Right lung (tissue), 5 donors: Measurements from ENCODE around the gene PCED1B. TPM values are rescaled to one million over a fixed set of nuclear protein-coding genes. Genes with fewer than 3 reads are reported as not detected.
"Not testable (repeated sequence)": the region's sequence is repeated elsewhere in the genome, so short reads cannot be mapped to it uniquely, and the experiment has no call there.

Source experiments
- DNase-seq, 2 donors: peaks; one replicate each; pipeline ENCODE4 v3.0.0-alpha.2; 2013
- polyA plus RNA-seq, 5 donors: library from polyadenylated mRNA; unstranded; fragments of 120-200 nt; gene quantifications; one replicate each; pipeline versions ENCODE4 v1.2.1 to v1.2.3, GENCODE V29; 2013; ENCODE audit warnings: inconsistent platforms in 1 of 5, low replicate concordance in 1 of 5; ENCODE audit not compliant: insufficient read length in 5 of 5, insufficient read depth in 1 of 5

The PCED1B gene
- polyA plus RNA-seq, 5 donors, result 0.59 to 1.9 (median 1.3) TPM

DNA sequence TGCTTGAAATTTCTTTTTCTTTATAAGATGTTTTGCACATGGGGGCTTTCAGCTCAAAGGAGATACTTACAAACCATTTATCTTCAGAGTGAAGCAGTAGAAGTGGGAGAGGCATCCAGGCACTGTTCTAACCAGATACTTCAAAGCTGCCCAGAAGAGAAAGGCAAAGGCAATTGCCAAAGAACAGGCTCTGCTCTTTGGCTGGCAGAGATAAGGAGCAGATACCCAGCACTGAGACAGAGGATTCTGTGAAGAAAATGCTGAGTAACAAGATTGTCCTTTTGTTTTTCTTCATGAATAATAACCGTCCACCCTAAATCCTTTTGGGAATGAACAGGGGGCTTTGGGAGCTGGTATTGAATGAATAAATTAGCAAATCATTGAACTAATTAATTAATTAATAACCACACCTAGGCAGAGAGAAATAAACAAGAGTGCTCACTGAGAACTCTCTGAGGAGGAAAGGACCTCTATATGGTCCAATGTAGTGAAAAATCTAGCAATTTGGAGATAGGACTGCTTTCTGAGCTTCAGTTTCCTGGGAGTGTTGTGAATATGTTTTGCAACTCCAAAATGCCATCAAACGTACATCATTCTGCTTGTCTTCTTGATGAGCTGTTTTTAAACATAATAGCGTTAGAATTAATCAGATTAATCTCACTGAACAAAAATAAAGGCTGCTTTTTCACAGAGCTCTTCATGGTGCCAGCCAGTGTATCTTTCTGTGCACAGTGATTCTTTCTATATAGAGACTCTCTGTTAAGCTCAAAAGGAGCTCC lies 193.2 kb downstream of the PCED1B start:
- DNase-seq, result no peak

DNA sequence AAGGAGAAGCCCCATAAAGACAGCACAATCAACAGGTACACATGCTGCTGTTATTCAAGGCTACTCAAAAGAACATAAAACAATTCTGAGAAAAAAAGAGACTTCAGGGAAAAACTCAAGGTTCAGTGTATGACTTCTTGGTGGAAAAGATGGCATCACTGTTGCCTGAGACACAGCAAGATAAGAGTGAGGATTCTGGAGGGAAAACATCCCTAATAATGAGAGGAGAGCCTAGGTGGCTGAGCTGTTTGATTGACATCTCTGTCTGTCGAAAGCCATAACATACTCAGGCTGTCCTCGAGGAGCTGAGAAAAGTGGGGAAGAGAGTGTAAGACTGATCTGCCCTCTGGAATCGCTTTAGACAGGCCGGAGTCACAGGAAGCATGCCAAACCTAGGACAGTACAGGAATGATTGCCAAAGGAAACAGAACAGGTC lies 193.8 kb downstream of the PCED1B start:
- no peak for DNase-seq

DNA sequence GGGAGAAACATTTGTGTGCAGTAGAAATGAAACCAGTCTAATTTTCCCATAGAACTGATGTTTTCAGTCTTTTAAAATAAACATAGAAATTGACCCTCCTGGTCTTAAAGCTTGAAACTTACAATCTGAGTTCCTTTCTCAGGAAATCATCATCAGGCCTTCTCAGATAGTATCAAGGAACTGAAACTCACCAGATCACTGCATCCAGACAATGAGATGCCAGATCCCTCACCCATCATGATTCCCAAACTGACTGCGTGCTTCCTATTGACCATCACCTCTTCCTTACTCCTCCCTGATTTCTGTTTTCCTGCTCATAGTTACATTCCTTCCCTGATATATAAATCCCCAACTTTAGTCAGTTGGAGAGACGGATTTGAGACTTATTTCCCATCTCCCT lies 195.3 kb downstream of the PCED1B start:
- DNase-seq, result no peak

DNA sequence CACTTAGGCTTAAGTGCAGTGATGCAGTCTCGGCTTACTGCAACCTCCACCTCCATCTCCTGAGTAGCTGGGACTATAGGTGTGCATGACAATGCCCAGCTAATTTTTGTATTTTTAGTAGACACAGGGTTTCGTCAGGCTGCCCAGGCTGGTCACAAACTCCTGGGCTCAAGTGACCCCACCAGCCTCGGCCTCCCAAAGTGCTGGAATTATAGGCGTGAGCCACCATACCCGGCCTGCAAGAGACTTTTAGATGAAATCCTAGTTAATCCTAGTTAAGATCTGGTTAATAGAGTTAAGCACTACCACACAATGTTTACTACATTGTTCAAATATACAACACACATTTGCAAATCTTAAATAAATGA lies 196.8 kb downstream of the PCED1B start:
- no peak for DNase-seq

DNA sequence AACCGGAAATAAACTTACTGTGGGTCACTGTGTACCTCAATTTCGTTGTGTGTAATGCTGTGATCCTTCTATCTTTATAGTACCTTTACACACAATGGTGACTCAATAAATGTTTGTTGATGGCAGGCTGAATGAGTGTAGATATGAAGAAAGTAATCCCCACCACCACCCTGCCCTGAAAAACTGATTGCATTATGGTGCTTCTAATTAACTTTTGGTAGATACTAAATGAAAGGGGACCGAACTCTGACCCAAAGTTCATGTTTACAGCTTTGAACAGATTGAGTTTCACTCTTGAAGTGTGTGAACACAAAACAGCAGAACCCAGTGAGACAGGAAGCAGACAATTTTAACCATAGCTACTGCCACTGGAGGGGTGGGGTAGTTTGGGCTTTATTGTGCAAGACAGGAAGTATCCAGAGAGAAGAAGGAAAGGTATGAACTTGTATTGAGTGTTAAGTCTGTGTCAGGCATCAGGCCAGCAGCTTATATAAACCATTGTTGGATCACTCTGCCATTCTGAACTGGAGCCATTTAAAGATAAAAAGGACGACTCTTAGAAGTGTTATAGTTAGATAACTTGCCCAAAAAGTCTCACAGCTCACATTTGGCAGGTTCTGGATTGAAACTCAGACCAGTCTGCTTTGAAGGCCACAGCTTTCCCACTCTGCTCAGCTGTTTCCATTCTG lies 197.3 kb downstream of the PCED1B start:
- peak; percentile 80 to 84 for DNase-seq

DNA sequence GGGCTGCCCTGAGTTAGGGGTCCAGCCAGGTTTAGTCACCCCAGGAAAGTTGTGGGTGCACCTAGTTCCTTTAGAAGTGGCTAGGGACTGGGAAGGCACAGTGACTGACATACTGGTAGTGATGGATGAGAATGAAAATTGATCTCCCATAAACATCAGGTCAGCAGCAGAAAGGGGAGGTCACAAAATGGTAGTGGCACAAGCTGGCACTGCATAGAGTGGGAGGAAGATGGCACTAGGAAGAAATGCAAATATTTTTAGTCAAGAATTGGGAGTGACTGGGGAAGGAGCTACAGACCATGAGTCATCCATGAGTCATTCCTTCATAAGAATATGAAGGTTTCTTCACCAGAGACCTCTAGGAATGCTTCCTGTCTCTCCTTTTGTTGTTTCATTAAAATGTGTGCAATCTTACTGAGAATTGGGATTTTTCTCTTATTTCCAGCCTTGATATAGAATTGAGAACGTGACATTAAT lies 198.6 kb downstream of the PCED1B start:
- no peak for DNase-seq

DNA sequence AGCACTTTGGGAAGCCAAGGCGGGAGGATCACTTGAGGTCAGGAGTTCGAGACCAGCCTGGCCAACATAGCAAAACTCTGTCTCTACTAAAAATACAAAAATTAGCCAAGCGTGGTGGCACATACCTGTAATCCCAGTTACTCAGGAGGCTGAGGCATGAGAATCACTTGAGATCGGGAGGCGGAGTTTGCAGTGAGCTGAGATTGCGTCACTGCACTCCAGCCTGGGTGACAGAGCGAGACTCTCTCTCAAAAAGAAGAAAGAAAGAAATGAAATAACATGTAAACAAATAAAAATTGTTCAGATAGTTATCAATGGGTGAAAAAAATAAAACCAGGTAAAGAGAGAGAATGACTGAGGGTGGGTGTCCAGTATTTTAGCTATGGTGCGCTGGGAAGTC lies 200.3 kb downstream of the PCED1B start:
- not testable (repeated sequence) for DNase-seq

DNA sequence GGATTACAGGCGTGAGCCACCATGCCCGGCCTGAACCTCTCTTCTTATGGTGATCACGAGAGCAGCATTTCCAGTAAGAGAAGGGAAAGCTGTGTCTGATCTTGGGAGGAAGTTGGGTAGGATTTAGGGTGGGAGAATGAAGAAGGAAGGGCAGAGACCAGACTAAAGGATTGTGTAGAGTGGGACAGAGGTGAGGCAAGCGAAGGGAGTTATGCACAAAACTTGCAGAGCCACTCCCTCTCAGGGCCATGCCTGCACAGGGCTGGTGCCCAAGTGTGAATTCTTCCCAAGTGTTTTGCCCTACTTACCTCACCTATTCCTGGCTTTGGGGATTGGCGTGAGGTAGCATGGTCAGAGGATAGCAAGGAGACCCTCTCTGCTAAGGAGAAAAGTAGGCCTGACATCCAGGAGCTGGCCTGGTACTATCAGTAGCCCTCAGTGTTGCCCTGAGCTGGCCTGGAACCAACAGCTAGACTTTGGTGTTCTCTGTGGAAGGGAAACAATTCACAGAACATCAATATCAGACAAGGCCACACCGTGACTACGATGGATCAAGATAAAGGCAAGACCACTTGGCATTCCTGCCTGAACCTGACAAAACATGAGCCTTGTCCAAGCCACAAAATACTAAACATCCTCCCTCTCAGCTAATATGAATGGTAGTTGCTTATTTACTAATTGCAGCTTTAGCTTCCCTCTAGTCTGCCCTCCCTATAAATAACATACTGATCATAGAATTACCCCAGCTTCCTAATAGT lies 201.3 kb downstream of the PCED1B start:
- DNase-seq, result no peak

DNA sequence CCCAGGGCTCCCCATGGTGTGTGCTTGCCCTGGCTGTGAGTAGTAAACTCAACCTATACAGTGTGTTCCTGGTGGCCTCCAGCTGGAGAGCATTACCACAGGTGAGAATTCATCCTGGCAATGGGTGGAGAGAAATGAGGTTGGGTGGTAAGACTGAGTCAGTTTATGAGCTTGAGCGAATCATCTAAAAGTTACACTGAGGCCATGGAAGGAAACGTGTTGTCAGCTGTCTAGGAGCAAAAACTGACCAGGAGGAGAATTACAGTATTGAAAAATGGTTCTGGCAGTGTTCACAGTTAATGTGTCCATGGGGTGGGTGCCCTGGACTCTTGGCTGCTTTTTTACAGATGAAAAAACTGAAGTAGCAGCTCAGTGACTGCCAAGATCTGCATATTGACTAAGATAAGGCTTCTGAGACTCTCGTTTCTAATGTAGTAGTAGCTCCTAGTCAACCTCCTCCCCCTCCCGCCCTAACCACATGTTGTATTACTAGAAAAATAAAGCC lies 202.3 kb downstream of the PCED1B start:
- peak; percentile 66 to 70 for DNase-seq

DNA sequence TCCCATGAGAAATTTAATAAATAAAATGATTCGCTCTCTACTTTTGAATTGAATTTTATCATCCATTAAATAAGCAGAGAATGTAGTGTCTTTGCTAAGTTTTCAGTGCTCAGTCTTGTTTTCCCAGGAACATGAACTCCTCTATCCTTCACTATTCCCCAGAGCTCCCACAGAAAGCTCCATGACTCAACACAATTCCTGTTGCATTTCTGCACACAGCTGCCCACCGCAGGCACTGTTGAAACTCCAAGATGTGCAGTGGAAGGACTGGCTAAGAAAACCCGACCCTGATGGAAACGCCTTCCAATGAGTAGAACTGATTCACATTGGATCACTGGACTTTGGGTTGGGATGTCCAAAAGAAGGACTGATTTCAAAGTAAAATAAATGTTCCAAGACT lies 202.8 kb downstream of the PCED1B start:
- DNase-seq, result no peak

Other genes with a start within 250 kb of the PCED1B start
- 1 to 10 TPM; 2.2 to 3.8 (median 2.9) TPM for gene AMIGO2, start 338 bp downstream of the PCED1B start, polyA plus RNA-seq